ENCODE results near the gene KCNQ1.

GRCh38 chr11:2844996-2845395 lies 400.2 kb downstream of the KCNQ1 start:
- TF ChIP-seq CTCF (IDR thresholded peaks at IDR 0.05; ENCODE audit: low read length) (no peak), EZH2 (IDR thresholded peaks at IDR 0.05; ENCODE audit: borderline replicate concordance, low read length) (no peak)
